Right lobe of liver (tissue), 4 donors: ENCODE measurements around the gene PRSS3.

ENCODE experiments used
- POLR2A ChIP-seq: fragments of 450-650 bp; IDR thresholded peaks from one replicate; pipeline ENCODE4 v1.6.1; 2017; ENCODE audit warnings: antibody characterized with exemption, mild to moderate bottlenecking
- TF ChIP-seq, protein P1 (sequence below), 4 donors: fragments of 200-600 bp in 3 of 4; fragments of 450-650 bp in 1 of 4; IDR thresholded peaks; one replicate each; pipeline versions ENCODE4 v1.5.1 to v1.8.0; 2016 to 2022; ENCODE audit warnings: antibody characterized with exemption in 4 of 4, mild to moderate bottlenecking in 2 of 4
- donor health status: DM: no; HTN: no; CAD: no.
- donor health status: DM: no; HTN: no; CAD: no.
- donor health status: DM: no; HTN: yes; CAD: no.

DNA sequence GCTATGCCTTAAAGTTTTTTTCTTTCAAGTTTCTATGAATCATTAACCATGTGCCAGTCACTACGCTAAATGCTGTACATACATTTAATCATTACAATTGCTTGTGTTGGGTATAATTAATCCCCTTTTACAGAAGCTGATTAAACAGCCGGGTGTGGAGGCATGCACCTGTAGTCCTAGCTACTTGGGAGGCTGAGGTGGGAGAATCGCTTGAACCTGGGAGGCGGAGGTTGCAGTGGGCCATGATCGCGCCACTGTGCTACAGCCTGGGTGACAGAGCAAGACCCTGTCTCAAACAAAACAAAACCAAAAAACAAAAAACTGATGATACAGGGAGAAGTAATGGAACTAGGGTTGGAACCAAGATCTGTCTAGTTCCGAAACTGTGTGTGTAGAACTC is 20.4 kb downstream of the PRSS3 start:
- TF ChIP-seq, protein P1, sequence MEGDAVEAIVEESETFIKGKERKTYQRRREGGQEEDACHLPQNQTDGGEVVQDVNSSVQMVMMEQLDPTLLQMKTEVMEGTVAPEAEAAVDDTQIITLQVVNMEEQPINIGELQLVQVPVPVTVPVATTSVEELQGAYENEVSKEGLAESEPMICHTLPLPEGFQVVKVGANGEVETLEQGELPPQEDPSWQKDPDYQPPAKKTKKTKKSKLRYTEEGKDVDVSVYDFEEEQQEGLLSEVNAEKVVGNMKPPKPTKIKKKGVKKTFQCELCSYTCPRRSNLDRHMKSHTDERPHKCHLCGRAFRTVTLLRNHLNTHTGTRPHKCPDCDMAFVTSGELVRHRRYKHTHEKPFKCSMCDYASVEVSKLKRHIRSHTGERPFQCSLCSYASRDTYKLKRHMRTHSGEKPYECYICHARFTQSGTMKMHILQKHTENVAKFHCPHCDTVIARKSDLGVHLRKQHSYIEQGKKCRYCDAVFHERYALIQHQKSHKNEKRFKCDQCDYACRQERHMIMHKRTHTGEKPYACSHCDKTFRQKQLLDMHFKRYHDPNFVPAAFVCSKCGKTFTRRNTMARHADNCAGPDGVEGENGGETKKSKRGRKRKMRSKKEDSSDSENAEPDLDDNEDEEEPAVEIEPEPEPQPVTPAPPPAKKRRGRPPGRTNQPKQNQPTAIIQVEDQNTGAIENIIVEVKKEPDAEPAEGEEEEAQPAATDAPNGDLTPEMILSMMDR (IDR thresholded peaks at IDR 0.05) = no peak
- no peak for TF ChIP-seq POLR2A
